ENCODE measurements around the gene BDNF.

GRCh38 chr11:27718346-27718862 is 18.1 kb upstream of the BDNF start:
- TF ChIP-seq CTCF (IDR thresholded peaks at IDR 0.05; ENCODE audit: low read depth, low read length, missing input control), result no peak
- TF ChIP-seq MAX (IDR thresholded peaks at IDR 0.05), result no peak
- TF ChIP-seq REST (IDR thresholded peaks at IDR 0.05), result no peak
- TF ChIP-seq, protein P1, sequence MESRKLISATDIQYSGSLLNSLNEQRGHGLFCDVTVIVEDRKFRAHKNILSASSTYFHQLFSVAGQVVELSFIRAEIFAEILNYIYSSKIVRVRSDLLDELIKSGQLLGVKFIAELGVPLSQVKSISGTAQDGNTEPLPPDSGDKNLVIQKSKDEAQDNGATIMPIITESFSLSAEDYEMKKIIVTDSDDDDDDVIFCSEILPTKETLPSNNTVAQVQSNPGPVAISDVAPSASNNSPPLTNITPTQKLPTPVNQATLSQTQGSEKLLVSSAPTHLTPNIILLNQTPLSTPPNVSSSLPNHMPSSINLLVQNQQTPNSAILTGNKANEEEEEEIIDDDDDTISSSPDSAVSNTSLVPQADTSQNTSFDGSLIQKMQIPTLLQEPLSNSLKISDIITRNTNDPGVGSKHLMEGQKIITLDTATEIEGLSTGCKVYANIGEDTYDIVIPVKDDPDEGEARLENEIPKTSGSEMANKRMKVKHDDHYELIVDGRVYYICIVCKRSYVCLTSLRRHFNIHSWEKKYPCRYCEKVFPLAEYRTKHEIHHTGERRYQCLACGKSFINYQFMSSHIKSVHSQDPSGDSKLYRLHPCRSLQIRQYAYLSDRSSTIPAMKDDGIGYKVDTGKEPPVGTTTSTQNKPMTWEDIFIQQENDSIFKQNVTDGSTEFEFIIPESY (IDR thresholded peaks at IDR 0.05), result no peak

All from liver (tissue), 2 donors.